GM12892 (cell line): ENCODE data around the gene FAM186B.

Experiments
- POLR2A ChIP-seq: IDR thresholded peaks from 2 replicates; pipeline ENCODE4 v1.6.1; 2011; ENCODE audit warnings: low read depth, low read length, control low read depth
- POLR2AphosphoS5 ChIP-seq: IDR thresholded peaks from 2 replicates; pipeline ENCODE4 v1.6.1; 2011; ENCODE audit warnings: low read depth, low read length, control low read depth
- TAF1 ChIP-seq: IDR thresholded peaks from 2 replicates; pipeline ENCODE4 v1.6.1; 2011; ENCODE audit warnings: low read depth, mild to moderate bottlenecking, control low read depth, low read length, borderline replicate concordance

DNA sequence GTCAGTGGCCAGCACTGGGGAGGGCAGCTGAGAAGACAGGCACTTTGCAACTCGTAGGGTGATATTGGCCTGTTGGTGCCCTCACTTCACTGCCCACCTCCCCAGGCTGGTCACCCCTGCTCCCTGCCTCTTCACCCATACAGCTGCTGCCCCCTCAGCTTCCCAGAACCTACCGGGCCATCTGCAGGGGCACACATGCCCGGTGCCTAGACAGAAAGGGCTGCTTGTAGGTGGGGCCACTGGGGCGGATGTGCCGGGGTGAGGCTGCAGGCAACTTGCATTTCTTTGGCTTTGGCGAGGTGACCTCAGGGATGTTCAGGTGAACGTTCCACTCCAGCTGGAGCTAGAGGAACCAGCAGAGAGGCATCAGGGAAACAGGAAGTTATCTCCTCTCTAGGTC, 17.2 kb downstream of the FAM186B start:
- TF ChIP-seq POLR2AphosphoS5 (no peak), POLR2A (no peak), TAF1 (no peak)
